ENCODE measurements around the gene BCLAF1.

BCLAF1 gene

DNA sequence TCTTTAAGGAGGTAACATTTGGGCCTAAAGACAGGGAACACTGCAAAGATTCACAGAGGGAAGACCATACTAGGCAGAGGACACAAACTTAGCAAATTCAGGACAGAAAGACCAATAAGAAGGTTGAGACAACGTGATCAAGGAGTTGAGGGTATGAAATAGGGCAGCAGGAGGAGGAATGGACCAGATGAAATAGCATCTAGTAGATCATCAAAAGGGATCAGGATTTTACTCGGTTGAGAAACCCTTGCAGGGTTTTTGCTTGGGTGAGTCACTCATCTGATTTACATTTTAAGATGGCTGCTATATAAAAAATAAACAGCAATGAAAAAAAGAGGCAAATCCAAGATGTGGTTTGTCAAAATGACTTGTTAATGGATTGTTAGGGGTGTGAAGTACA is 4.7 kb downstream of the BCLAF1 start:
- H3K9me3 ChIP-seq (ENCODE audit: control insufficient read depth, low read length): no peaks in the 10 kb centered on the region
- H3K4me1 ChIP-seq (ENCODE audit: control insufficient read depth, insufficient read depth, low read length, poor library complexity, severe bottlenecking): peaks cover 10% of the 10 kb centered on the region
- WGBS, 2 experiments (ENCODE audit: insufficient coverage in 2 of 2): 10 to 60% methylated on average over 1 of the region's 2 CpGs
- no peak overlapping the region for H3K4me3 ChIP-seq (ENCODE audit: extremely low read depth, insufficient read depth, low read length, poor library complexity, severe bottlenecking)
- peaks cover 13% of the 10 kb centered on the region for H3K36me3 ChIP-seq (ENCODE audit: control insufficient read depth, insufficient read depth, low read length)
- no peak overlapping the region for H3K27ac ChIP-seq (ENCODE audit: low read depth, low read length, severe bottlenecking)

DNA sequence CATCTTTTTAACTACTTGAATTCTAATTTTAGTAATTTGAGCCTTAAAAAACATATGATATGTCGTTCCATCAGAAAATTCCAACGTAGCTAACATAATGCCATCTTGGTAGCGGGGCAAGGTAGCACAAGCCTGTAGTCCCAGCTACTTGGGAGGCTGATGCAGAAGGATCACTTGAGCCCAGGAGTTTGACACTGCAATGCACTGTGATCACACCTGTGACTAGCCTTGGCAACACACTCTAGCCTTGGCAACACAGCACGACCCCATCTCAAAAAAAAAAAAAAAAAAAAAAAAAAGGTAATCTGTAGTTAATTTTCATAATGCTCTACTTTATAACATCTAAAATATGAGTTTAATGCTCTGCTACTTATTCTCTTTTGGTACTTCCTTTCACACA is 6.7 kb downstream of the BCLAF1 start:
- H3K4me1 ChIP-seq (ENCODE audit: control insufficient read depth, insufficient read depth, low read length, poor library complexity, severe bottlenecking): peaks cover 10% of the 10 kb centered on the region
- H3K36me3 ChIP-seq (ENCODE audit: control insufficient read depth, insufficient read depth, low read length): peaks cover 22% of the 10 kb centered on the region
- H3K27ac ChIP-seq (ENCODE audit: low read depth, low read length, severe bottlenecking): no peak overlapping the region
- H3K9me3 ChIP-seq (ENCODE audit: control insufficient read depth, low read length): no peaks in the 10 kb centered on the region
- no peak overlapping the region for H3K4me3 ChIP-seq (ENCODE audit: extremely low read depth, insufficient read depth, low read length, poor library complexity, severe bottlenecking)
- 100% methylated on average over 1 to 3 of the region's 4 CpGs for WGBS, 2 experiments (ENCODE audit: insufficient coverage in 2 of 2)

DNA sequence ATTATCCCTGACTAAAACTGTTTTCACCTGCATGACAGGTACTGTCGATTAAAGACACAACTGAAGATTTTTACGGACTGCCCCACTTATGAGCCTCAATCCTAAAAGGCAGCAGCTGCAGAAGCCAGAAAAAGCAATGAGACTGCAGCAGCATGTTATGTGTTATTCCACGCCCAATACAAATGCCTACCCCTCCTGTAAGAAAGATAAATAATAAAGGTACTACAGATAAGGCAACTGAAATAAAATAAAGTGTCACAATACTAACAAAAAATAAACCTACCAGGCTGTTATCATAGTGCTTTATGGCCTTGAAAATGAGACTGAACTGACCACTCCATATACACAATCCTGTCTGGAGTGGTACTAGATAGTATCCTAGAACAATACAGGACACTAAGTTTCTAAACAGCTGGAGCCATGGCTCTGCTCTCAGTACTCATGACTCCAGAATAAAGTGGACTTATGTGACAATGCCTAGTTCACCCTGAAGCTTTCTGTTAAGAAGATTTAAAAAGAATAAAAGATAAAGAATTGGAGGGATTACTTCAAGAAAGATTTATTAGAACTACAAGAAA is 9.5 kb downstream of the BCLAF1 start:
- peaks cover 32% of the 10 kb centered on the region for H3K36me3 ChIP-seq (ENCODE audit: control insufficient read depth, insufficient read depth, low read length)
- no peaks in the 10 kb centered on the region for H3K9me3 ChIP-seq (ENCODE audit: control insufficient read depth, low read length)
- WGBS, 2 experiments (ENCODE audit: insufficient coverage in 2 of 2): 100% methylated on average over 2 of the region's 3 CpGs

DNA sequence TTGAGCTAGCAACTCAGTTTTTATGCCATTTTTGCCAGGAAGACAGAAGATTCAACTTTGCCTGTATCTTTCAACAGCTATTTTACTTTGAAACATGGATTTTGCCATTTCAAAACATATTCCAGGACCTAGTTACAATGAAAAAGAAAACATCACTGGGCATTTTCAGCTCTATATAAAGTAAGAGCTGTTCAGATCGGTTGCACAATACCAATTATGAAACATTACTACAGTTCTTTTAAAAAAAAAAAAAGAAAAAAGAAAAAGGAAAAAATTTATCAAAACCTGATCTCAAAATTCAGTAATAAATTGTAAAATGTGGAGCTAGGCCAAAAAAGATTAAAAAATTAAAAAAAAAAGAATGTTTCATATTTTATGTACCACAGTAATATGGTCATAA is 15.6 kb downstream of the BCLAF1 start:
- Histone ChIP-seq H3K4me1 (ENCODE audit: control insufficient read depth, insufficient read depth, low read length, poor library complexity, severe bottlenecking) (peaks cover 7% of the 10 kb centered on the region), H3K27ac (ENCODE audit: low read depth, low read length, severe bottlenecking) (no peak overlapping the region), H3K36me3 (ENCODE audit: control insufficient read depth, insufficient read depth, low read length) (peaks cover 60% of the 10 kb centered on the region), H3K9me3 (ENCODE audit: control insufficient read depth, low read length) (no peaks in the 10 kb centered on the region), H3K4me3 (ENCODE audit: extremely low read depth, insufficient read depth, low read length, poor library complexity, severe bottlenecking) (no peak overlapping the region)
- WGBS, 2 experiments (ENCODE audit: insufficient coverage in 2 of 2): no CpG with 5 or more reads among the region's 1 CpG

More for the DNA sequence above, 9.5 kb downstream of the BCLAF1 start:
- Histone ChIP-seq H3K4me1 (ENCODE audit: control insufficient read depth, insufficient read depth, low read length, poor library complexity, severe bottlenecking) (peaks cover 13% of the 10 kb centered on the region), H3K27ac (ENCODE audit: low read depth, low read length, severe bottlenecking) (no peak overlapping the region), H3K4me3 (ENCODE audit: extremely low read depth, insufficient read depth, low read length, poor library complexity, severe bottlenecking) (no peak overlapping the region)

- WGBS, 2 experiments (ENCODE audit: insufficient coverage in 2 of 2): no CpG with 5 or more reads among the region's 1 CpG
- Histone ChIP-seq H3K27ac (ENCODE audit: low read depth, low read length, severe bottlenecking) (no peak overlapping the region), H3K4me3 (ENCODE audit: extremely low read depth, insufficient read depth, low read length, poor library complexity, severe bottlenecking) (no peak overlapping the region), H3K9me3 (ENCODE audit: control insufficient read depth, low read length) (no peaks in the 10 kb centered on the region), H3K36me3 (ENCODE audit: control insufficient read depth, insufficient read depth, low read length) (peaks cover 76% of the 10 kb centered on the region), H3K4me1 (ENCODE audit: control insufficient read depth, insufficient read depth, low read length, poor library complexity, severe bottlenecking) (no peaks in the 10 kb centered on the region)
Measured at GRCh38 chr6:136265101-136265500, 24.5 kb downstream of the BCLAF1 start.

GRCh38 chr6:136262940-136263339 is 26.7 kb downstream of the BCLAF1 start:
- WGBS, 2 experiments (ENCODE audit: insufficient coverage in 2 of 2): no CpG with 5 or more reads among the region's 1 CpG
- Histone ChIP-seq H3K4me3 (ENCODE audit: extremely low read depth, insufficient read depth, low read length, poor library complexity, severe bottlenecking) (no peak overlapping the region), H3K27ac (ENCODE audit: low read depth, low read length, severe bottlenecking) (no peak overlapping the region), H3K9me3 (ENCODE audit: control insufficient read depth, low read length) (no peaks in the 10 kb centered on the region), H3K4me1 (ENCODE audit: control insufficient read depth, insufficient read depth, low read length, poor library complexity, severe bottlenecking) (no peaks in the 10 kb centered on the region), H3K36me3 (ENCODE audit: control insufficient read depth, insufficient read depth, low read length) (peaks cover 76% of the 10 kb centered on the region)

GRCh38 chr6:136254851-136255466 is 34.7 kb downstream of the BCLAF1 start:
- H3K36me3 ChIP-seq (ENCODE audit: control insufficient read depth, insufficient read depth, low read length): peaks cover 17% of the 10 kb centered on the region
- H3K27ac ChIP-seq (ENCODE audit: low read depth, low read length, severe bottlenecking): no peak overlapping the region
- H3K4me1 ChIP-seq (ENCODE audit: control insufficient read depth, insufficient read depth, low read length, poor library complexity, severe bottlenecking): no peaks in the 10 kb centered on the region
- H3K4me3 ChIP-seq (ENCODE audit: extremely low read depth, insufficient read depth, low read length, poor library complexity, severe bottlenecking): no peak overlapping the region
- no peaks in the 10 kb centered on the region for H3K9me3 ChIP-seq (ENCODE audit: control insufficient read depth, low read length)

DNA sequence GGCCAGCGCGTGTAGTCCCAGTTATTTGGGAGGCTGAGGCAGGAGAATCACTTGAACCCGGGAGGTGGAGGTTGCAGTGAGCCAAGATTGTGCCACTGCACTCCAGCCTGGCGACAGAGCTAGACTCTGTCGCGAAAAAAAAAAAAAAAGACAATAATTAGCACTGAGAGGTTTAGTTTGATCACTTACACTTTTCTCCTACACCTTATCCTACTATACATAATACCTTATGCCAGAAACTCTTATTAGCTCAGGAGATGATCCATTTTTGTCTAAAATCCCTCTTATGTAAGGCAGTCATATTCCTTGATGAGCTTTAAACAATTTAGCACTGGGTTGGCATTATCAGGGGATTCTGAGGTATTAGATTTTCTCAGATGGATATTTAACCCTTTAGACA is 35.9 kb downstream of the BCLAF1 start:
- WGBS, 2 experiments (ENCODE audit: insufficient coverage in 2 of 2): 76 to 92% methylated on average over 5 of the region's 6 CpGs
- H3K4me1 ChIP-seq (ENCODE audit: control insufficient read depth, insufficient read depth, low read length, poor library complexity, severe bottlenecking): no peaks in the 10 kb centered on the region
- H3K27ac ChIP-seq (ENCODE audit: low read depth, low read length, severe bottlenecking): no peak overlapping the region

GRCh38 chr6:136252441-136252840 is 37.2 kb downstream of the BCLAF1 start:
- Histone ChIP-seq H3K27ac (ENCODE audit: low read depth, low read length, severe bottlenecking) (no peak overlapping the region), H3K36me3 (ENCODE audit: control insufficient read depth, insufficient read depth, low read length) (peaks cover 5% of the 10 kb centered on the region)
- 89 to 90% methylated on average over 1 of the region's 2 CpGs for WGBS, 2 experiments (ENCODE audit: insufficient coverage in 2 of 2)

More for the DNA sequence above, 35.9 kb downstream of the BCLAF1 start:
- Histone ChIP-seq H3K4me3 (ENCODE audit: extremely low read depth, insufficient read depth, low read length, poor library complexity, severe bottlenecking) (no peak overlapping the region), H3K9me3 (ENCODE audit: control insufficient read depth, low read length) (no peaks in the 10 kb centered on the region), H3K36me3 (ENCODE audit: control insufficient read depth, insufficient read depth, low read length) (peaks cover 9% of the 10 kb centered on the region)

GRCh38 chr6:136251394-136251793 is 38.3 kb downstream of the BCLAF1 start:
- H3K36me3 ChIP-seq (ENCODE audit: control insufficient read depth, insufficient read depth, low read length): no peaks in the 10 kb centered on the region
- no peaks in the 10 kb centered on the region for H3K4me1 ChIP-seq (ENCODE audit: control insufficient read depth, insufficient read depth, low read length, poor library complexity, severe bottlenecking)
- H3K4me3 ChIP-seq (ENCODE audit: extremely low read depth, insufficient read depth, low read length, poor library complexity, severe bottlenecking): no peak overlapping the region
- no peak overlapping the region for H3K27ac ChIP-seq (ENCODE audit: low read depth, low read length, severe bottlenecking)
- WGBS, 2 experiments (ENCODE audit: insufficient coverage in 2 of 2): 58 to 94% methylated on average over 2 to 4 of the region's 4 CpGs
- no peaks in the 10 kb centered on the region for H3K9me3 ChIP-seq (ENCODE audit: control insufficient read depth, low read length)

More at GRCh38 chr6:136252441-136252840, 37.2 kb downstream of the BCLAF1 start:
- Histone ChIP-seq H3K4me3 (ENCODE audit: extremely low read depth, insufficient read depth, low read length, poor library complexity, severe bottlenecking) (no peak overlapping the region), H3K9me3 (ENCODE audit: control insufficient read depth, low read length) (no peaks in the 10 kb centered on the region), H3K4me1 (ENCODE audit: control insufficient read depth, insufficient read depth, low read length, poor library complexity, severe bottlenecking) (no peaks in the 10 kb centered on the region)

DNA sequence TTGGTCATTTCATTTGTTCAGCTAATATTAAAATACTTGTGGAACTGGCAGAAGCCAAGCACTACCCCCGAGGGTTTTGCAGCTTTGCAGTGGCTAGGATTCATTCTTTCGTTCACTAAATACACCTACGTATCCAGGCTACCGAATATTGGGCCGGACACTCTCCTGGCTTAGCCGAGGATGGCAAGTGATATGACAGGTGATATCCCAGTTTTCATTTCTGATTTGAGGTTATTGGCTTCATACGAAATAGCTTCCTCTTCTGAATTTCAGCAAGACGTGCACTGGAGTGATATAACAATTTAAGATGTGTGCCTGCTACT is 39.0 kb downstream of the BCLAF1 start:
- H3K36me3 ChIP-seq (ENCODE audit: control insufficient read depth, insufficient read depth, low read length): no peaks in the 10 kb centered on the region
- no peaks in the 10 kb centered on the region for H3K4me1 ChIP-seq (ENCODE audit: control insufficient read depth, insufficient read depth, low read length, poor library complexity, severe bottlenecking)
- 0 to 20% methylated on average over 2 to 3 of the region's 8 CpGs for WGBS, 2 experiments (ENCODE audit: insufficient coverage in 2 of 2)
- peak overlapping the region; percentile 39 for H3K27ac ChIP-seq (ENCODE audit: low read depth, low read length, severe bottlenecking)
- no peaks in the 10 kb centered on the region for H3K9me3 ChIP-seq (ENCODE audit: control insufficient read depth, low read length)
- H3K4me3 ChIP-seq (ENCODE audit: extremely low read depth, insufficient read depth, low read length, poor library complexity, severe bottlenecking): peak overlapping the region; percentile 84
